GM10266 (cell line): ENCODE measurements around the gene VEGFC.
A peak's percentile ranks its signal among the peaks of the same experiment; 100 is the strongest.

Source experiments
- DNase-seq: peaks from one replicate; pipeline ENCODE4 v3.0.0; 2012; ENCODE audit errors: extremely low spot score
- CTCF ChIP-seq: IDR thresholded peaks from 2 replicates; pipeline ENCODE4 v1.5.1; 2012; ENCODE audit warnings: mild to moderate bottlenecking, low read depth; ENCODE audit not compliant: control insufficient read depth, insufficient read depth; ENCODE audit errors: missing control alignments

VEGFC gene

GRCh38 chr4:176792326-176793059, at the start of gene VEGFC:
Gene VEGFC (minus strand): TSS chr4:176792922. CDS start chr4:176792311, 611 bp downstream.
- no peak for TF ChIP-seq CTCF
- peak; percentile 50 for DNase-seq

- DNase-seq: no peak
- no peak for TF ChIP-seq CTCF
Measured at GRCh38 chr4:176841711-176842112, 49.0 kb upstream of the VEGFC start.

- no peak for TF ChIP-seq CTCF
- no peak for DNase-seq
Measured at GRCh38 chr4:176840166-176840565, 47.4 kb upstream of the VEGFC start.

- DNase-seq: no peak
Measured at GRCh38 chr4:176839656-176840055, 46.9 kb upstream of the VEGFC start.

GRCh38 chr4:176838601-176839433, 46.1 kb upstream of the VEGFC start:
- DNase-seq: no peak

More at GRCh38 chr4:176839656-176840055, 46.9 kb upstream of the VEGFC start:
- TF ChIP-seq CTCF: no peak

GRCh38 chr4:176837169-176837895, 44.6 kb upstream of the VEGFC start:
- no peak for TF ChIP-seq CTCF
- DNase-seq: no peak

More at GRCh38 chr4:176838601-176839433, 46.1 kb upstream of the VEGFC start:
- no peak for TF ChIP-seq CTCF
